Liver (tissue), 3 donors: ENCODE results near the gene TNIP1.

Experiments used
- TAF1 ChIP-seq: conservative IDR thresholded peaks from 2 replicates; pipeline ENCODE4 v1.6.1; 2016; ENCODE audit warnings: antibody characterized with exemption, mild to moderate bottlenecking
- TF ChIP-seq, protein P1 (sequence below): fragments of 150-350 bp; IDR thresholded peaks from 2 replicates; pipeline ENCODE4 v1.5.1; 2017; ENCODE audit warnings: improper control_type of control experiment, low read depth, low read length; ENCODE audit not compliant: missing input control
- donor health status: healthy.
- donor health status: healthy.

DNA sequence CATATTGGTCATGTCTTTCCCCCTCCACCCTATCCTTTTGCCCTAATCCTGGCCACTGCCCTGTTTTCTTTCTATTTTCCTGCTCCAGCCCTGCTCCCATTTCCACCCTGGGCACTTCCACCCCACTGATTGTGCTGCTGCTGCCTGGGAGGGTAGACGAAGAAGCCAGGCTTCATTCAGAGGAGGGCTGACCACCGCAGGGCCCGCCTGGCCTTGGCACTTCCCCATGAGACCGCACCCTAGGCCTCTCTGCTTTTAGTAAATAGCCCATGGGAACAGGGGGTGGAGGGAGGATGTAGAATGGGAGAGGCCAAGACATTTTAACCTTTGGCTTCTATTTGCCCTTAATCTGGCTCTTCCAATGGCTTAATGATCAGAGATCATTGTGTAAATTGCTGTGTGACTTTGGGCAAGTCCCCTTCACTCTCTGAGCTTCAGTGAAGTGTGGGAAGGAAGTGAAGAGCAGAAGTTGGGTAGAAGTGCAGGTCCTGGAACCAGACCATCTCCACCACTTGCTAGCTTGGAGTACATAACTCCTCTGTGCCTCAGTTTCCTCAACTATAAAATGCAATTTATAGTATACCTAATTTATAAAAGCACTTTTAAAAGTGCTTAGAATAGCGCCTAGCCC, 74.0 kb downstream of the TNIP1 start:
- TF ChIP-seq, protein P1, sequence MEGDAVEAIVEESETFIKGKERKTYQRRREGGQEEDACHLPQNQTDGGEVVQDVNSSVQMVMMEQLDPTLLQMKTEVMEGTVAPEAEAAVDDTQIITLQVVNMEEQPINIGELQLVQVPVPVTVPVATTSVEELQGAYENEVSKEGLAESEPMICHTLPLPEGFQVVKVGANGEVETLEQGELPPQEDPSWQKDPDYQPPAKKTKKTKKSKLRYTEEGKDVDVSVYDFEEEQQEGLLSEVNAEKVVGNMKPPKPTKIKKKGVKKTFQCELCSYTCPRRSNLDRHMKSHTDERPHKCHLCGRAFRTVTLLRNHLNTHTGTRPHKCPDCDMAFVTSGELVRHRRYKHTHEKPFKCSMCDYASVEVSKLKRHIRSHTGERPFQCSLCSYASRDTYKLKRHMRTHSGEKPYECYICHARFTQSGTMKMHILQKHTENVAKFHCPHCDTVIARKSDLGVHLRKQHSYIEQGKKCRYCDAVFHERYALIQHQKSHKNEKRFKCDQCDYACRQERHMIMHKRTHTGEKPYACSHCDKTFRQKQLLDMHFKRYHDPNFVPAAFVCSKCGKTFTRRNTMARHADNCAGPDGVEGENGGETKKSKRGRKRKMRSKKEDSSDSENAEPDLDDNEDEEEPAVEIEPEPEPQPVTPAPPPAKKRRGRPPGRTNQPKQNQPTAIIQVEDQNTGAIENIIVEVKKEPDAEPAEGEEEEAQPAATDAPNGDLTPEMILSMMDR: no peak
- no peak for TF ChIP-seq TAF1
